Psoas muscle (tissue), 8 donors: Measurements from ENCODE around the gene MBD5. TPM values are rescaled to one million over a fixed set of nuclear protein-coding genes. Genes with fewer than 3 reads are reported as not detected.

Source experiments
- ATAC-seq, 4 donors: fragments of 200-7000 bp; cut with Tn5 transposase; one replicate each; pipeline ENCODE4 v1.9.1; 2020; ENCODE audit warnings: moderate library complexity in 3 of 4, mild to moderate bottlenecking in 2 of 4
- DNase-seq, 2 donors: peaks; one replicate each; pipeline ENCODE4 v3.0.0-alpha.2; 2020
- H3K27ac ChIP-seq: fragments of 200-600 bp; one replicate; pipeline ENCODE4 v1.8.0; 2022
- H3K27me3 ChIP-seq, 3 donors: fragments of 200-600 bp in 1 of 3; one replicate each; pipeline versions ENCODE4 v1.6.1 to v1.8.0; 2013 to 2022; ENCODE audit warnings: low read length in 2 of 3, mild to moderate bottlenecking in 2 of 3, moderate library complexity in 1 of 3; ENCODE audit not compliant: insufficient read depth in 3 of 3
- H3K36me3 ChIP-seq, 2 donors: fragments of 200-600 bp in 1 of 2; one replicate each; pipeline versions ENCODE4 v1.6.1 to v1.8.0; 2013 to 2022; ENCODE audit warnings: low read depth in 1 of 2, mild to moderate bottlenecking in 1 of 2, moderate library complexity in 1 of 2; ENCODE audit not compliant: insufficient read depth in 1 of 2
- H3K4me1 ChIP-seq: fragments of 200-600 bp; one replicate; pipeline ENCODE4 v1.8.0; 2022
- H3K4me3 ChIP-seq: fragments of 200-600 bp; one replicate; pipeline ENCODE4 v1.8.0; 2022; ENCODE audit warnings: mild to moderate bottlenecking
- H3K9me3 ChIP-seq: fragments of 200-600 bp; one replicate; pipeline ENCODE4 v1.8.0; 2022
- CTCF ChIP-seq: fragments of 200-600 bp; IDR thresholded peaks from one replicate; pipeline ENCODE4 v1.8.0; 2022; ENCODE audit warnings: antibody characterized with exemption
- WGBS, 3 donors: extraction: QIAGEN DNeasy Blood & Tissue Kit; methylation state at CpG; one replicate each; pipeline versions ENCODE4 v1.1.6 to v1.1.7; 2013; 5-methylcytosine and 5-hydroxymethylcytosine counted together
- intact Hi-C, 2 donors: fragments of 100-400 bp; cut with DNase I; formaldehyde crosslinking; loops; one replicate each; pipeline versions ENCODE4 v1.11.0 to v1.14.2; 2022
- polyA plus RNA-seq, 3 donors: library from polyadenylated mRNA; stranded (reverse); fragments of 200-250 nt; gene quantifications; one replicate each; pipeline ENCODE4 v1.2.3, GENCODE V29; 2013
- total RNA-seq, 4 donors: library from RNA; stranded (reverse); fragmentation: NEBNext Ultra II Directional in 2 of 4; extraction: Animal tissue kit (Norgen Biotek cat#: 25700) in 2 of 4; gene quantifications; one replicate each; pipeline versions ENCODE4 v1.2.1 to v1.2.4, GENCODE V29; 2021 to 2023
- donor health status: healthy with polysubstance abuse.
- donor health status: DM: no; HTN: no; CAD: no; lungs with moderate emphysema.
- donor health status: Bipolar disorder and iron deficiency.
- donor health status: healthy.
- donor health status: DM: yes; HTN: yes; CAD: no.
- donor health status: DM: no; HTN: no; CAD: no.
- donor health status: DM: no; HTN: no; CAD: no.
- donor health status: DM: yes; HTN: yes; CAD: no.

The MBD5 gene
- total and polyA plus RNA-seq, 7 donors: 3.2 to 36.5 (median 17.5) TPM

- Histone ChIP-seq H3K9me3 (no peaks in the 10 kb centered on the region), H3K27ac (no peak overlapping the region), H3K4me1 (no peaks in the 10 kb centered on the region), H3K27me3 (no peaks in the 10 kb centered on the region), H3K36me3 (peaks cover 0 to 25% of the 10 kb centered on the region in 2 donors), H3K4me3 (no peak overlapping the region)
- 76 to 92% (median 86%) methylated on average over 1 of the region's 1 CpG for WGBS, 3 donors
- no peak for DNase-seq
- no peak for ATAC-seq
- TF ChIP-seq CTCF: no peak
- intact Hi-C loops: no loop called here
Observed at GRCh38 chr2:148179724-148180123, 158.8 kb downstream of the MBD5 start.

GRCh38 chr2:148184976-148185375 is 164.1 kb downstream of the MBD5 start:
- Histone ChIP-seq H3K9me3 (no peaks in the 10 kb centered on the region), H3K36me3 (peaks cover 0 to 11% of the 10 kb centered on the region in 2 donors), H3K4me1 (no peaks in the 10 kb centered on the region), H3K4me3 (no peak overlapping the region), H3K27me3 (no peaks in the 10 kb centered on the region), H3K27ac (no peak overlapping the region)
- no peak for ATAC-seq
- intact Hi-C loops: no loop called here
- 96 to 100% (median 100%) methylated on average over 1 of the region's 1 CpG for WGBS, 3 donors
- no peak for DNase-seq
- no peak for TF ChIP-seq CTCF

DNA sequence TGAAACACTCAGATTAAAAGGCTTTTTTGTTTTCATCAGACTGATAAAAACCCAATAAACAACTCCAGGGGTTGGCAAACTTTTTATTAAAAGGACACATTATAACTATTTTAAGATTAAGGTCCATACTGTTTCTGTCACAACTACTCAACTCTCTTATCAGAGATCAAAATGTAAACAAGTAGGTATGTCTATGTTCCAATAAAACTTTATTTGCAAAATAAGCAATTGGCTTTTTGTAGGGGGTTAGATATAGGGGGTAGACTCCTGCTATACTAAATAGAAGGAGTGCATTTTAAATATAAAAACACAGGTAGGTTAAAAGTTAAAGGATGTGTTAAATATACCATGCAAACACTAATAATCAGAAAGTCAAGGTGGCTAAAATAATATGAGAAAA is 174.0 kb downstream of the MBD5 start:
- no peaks in the 10 kb centered on the region for H3K36me3 ChIP-seq
- no peaks in the 10 kb centered on the region for H3K9me3 ChIP-seq
- H3K27ac ChIP-seq: no peak overlapping the region
- H3K27me3 ChIP-seq: no peaks in the 10 kb centered on the region
- DNase-seq (no peak), ATAC-seq (no peak)
- H3K4me3 ChIP-seq: no peak overlapping the region
- no peaks in the 10 kb centered on the region for H3K4me1 ChIP-seq
- TF ChIP-seq CTCF: no peak
- intact Hi-C loops: no loop called here

DNA sequence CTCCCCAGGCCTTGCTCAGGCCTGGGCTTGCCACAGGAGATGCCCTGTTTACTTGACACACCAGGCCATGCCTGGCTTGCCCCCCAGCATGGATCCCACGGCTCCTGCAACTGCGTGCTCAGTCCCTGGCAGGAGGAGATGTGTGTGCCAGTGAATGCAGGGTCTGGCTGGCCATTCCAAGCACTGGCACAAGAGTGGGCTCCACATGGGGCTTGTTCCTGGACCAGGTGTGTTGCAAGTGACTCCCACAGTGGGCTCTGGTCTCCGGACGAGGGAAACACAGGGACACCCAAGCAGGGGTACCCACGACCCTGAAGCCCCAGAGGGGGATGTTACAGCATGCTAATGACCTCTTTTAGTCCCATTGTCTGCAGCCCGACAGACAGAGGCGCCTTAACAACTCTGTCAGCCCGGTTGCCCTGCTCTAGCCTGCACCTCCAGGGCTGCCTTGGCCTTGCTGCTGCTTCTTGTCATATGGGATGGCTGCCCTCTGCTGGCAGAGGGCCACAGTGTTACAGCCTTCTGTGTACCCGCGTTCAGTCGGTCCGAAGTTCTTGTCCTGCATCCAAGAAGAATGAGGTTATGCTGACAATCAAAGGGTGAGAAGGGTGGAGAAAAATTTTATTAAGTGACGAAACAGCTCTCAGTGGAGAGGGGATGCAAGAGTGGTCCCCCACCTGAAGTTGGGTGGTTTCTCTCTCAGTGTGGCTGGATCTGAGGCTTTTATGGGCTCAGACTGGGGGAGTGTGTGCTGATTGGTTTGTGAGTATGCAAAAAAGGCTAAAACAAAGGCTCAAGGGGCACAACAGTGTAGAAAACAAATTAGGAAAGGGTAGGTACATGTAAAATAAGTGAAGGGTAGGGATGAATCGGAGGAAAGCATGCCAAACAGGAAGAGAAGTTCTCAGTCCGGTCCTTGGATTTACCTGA is 180.4 kb downstream of the MBD5 start:
- intact Hi-C loops: no loop called here
- Histone ChIP-seq H3K27ac (no peak overlapping the region), H3K36me3 (no peaks in the 10 kb centered on the region), H3K9me3 (no peaks in the 10 kb centered on the region), H3K27me3 (no peaks in the 10 kb centered on the region), H3K4me3 (no peak overlapping the region), H3K4me1 (no peaks in the 10 kb centered on the region)
- ATAC-seq (peak in 1 of 4 donors; percentile 48), DNase-seq (peak; percentile 16 to 53)
- 80 to 91% (median 83%) methylated on average over 15 of the region's 15 CpGs for WGBS, 3 donors
- peak; percentile 15 for TF ChIP-seq CTCF

GRCh38 chr2:148202237-148202636 is 181.3 kb downstream of the MBD5 start:
- H3K27ac ChIP-seq: no peak overlapping the region
- ATAC-seq: no peak
- no peak for DNase-seq
- H3K4me1 ChIP-seq: no peaks in the 10 kb centered on the region
- no peaks in the 10 kb centered on the region for H3K9me3 ChIP-seq
- H3K4me3 ChIP-seq: no peak overlapping the region
- TF ChIP-seq CTCF: no peak
- intact Hi-C loops: no loop called here
- no peaks in the 10 kb centered on the region for H3K36me3 ChIP-seq
- no peaks in the 10 kb centered on the region for H3K27me3 ChIP-seq
